Smooth muscle cell (in vitro differentiated cells): Measurements from ENCODE around the gene GP1BB. TPM values are rescaled to one million over a fixed set of nuclear protein-coding genes. Genes with fewer than 3 reads are reported as not detected.

ENCODE experiments used
- DNase-seq: peaks from one replicate; lab custom pipeline; 2025; ENCODE audit not compliant: unreplicated experiment; lab: John Stamatoyannopoulos, UW
- H2AFZ ChIP-seq: fragments of 200-600 bp; sonication (generic); 2 replicates; pipeline ENCODE4 v1.6.0; 2016; ENCODE audit warnings: antibody characterized with exemption, low read depth, mild to moderate bottlenecking
- H3F3A ChIP-seq: fragments of 200-600 bp; sonication (generic); 2 replicates; pipeline ENCODE4 v1.6.0; 2017; ENCODE audit warnings: antibody characterized with exemption, low read depth
- H3K27ac ChIP-seq: fragments of 200-600 bp; sonication (generic); 2 replicates; pipeline ENCODE4 v1.5.1; 2016; ENCODE audit warnings: low read depth, mild to moderate bottlenecking
- H3K27me3 ChIP-seq: fragments of 200-600 bp; sonication (generic); 2 replicates; pipeline ENCODE4 v1.6.1; 2016; ENCODE audit warnings: low read depth, mild to moderate bottlenecking
- H3K36me3 ChIP-seq: fragments of 200-600 bp; sonication (generic); 2 replicates; pipeline ENCODE4 v1.5.1; 2016; ENCODE audit warnings: low read depth
- H3K4me1 ChIP-seq: fragments of 200-600 bp; sonication (generic); 2 replicates; pipeline ENCODE4 v1.5.1; 2016; ENCODE audit warnings: low read depth
- H3K4me2 ChIP-seq: fragments of 200-600 bp; sonication (generic); 2 replicates; pipeline ENCODE4 v1.6.0; 2016; ENCODE audit warnings: mild to moderate bottlenecking
- H3K4me3 ChIP-seq: fragments of 200-600 bp; sonication (generic); 2 replicates; pipeline ENCODE4 v1.5.1; 2016; ENCODE audit warnings: mild to moderate bottlenecking
- H3K79me2 ChIP-seq: fragments of 200-600 bp; sonication (generic); 2 replicates; pipeline ENCODE4 v1.6.0; 2016; ENCODE audit warnings: low read depth, mild to moderate bottlenecking
- H3K9ac ChIP-seq: fragments of 200-600 bp; sonication (generic); 2 replicates; pipeline ENCODE4 v1.6.0; 2016; ENCODE audit warnings: low read depth
- H3K9me3 ChIP-seq: fragments of 200-600 bp; sonication (generic); replicated peaks from 2 replicates; pipeline ENCODE4 v1.5.1; 2016; ENCODE audit warnings: low read depth
- H4K20me1 ChIP-seq: fragments of 200-600 bp; sonication (generic); 2 replicates; pipeline ENCODE4 v1.6.0; 2016; ENCODE audit warnings: low read depth
- WGBS: methylation state at CpG from one replicate; pipeline ENCODE4 v1.1.7; 2016; ENCODE audit warnings: low lambda C conversion rate; 5-methylcytosine and 5-hydroxymethylcytosine counted together
- polyA plus RNA-seq: library from polyadenylated mRNA; unstranded; fragments of >200 nt; fragmentation: Nextera tagmentation; extraction: Ambion mirVana; gene quantifications from 2 replicates; pipeline ENCODE4 v1.2.1, GENCODE V29; 2016
- total RNA-seq: library from RNA; depleted of rRNA; stranded (reverse); fragments of >200 nt; gene quantifications from 2 replicates; pipeline ENCODE4 v1.2.3, GENCODE V29; 2014
- TF ChIP-seq, protein P1 (sequence below): fragments of 200-600 bp; sonication (generic); IDR thresholded peaks from 2 replicates; pipeline ENCODE4 v1.5.1; 2017; ENCODE audit warnings: borderline replicate concordance, mild to moderate bottlenecking, antibody characterized with exemption; ENCODE audit not compliant: insufficient read depth, poor library complexity, severe bottlenecking

GP1BB gene
- total and polyA plus RNA-seq, 2 experiments from 2014 or later, result 0.94 to 9.7 TPM

DNA sequence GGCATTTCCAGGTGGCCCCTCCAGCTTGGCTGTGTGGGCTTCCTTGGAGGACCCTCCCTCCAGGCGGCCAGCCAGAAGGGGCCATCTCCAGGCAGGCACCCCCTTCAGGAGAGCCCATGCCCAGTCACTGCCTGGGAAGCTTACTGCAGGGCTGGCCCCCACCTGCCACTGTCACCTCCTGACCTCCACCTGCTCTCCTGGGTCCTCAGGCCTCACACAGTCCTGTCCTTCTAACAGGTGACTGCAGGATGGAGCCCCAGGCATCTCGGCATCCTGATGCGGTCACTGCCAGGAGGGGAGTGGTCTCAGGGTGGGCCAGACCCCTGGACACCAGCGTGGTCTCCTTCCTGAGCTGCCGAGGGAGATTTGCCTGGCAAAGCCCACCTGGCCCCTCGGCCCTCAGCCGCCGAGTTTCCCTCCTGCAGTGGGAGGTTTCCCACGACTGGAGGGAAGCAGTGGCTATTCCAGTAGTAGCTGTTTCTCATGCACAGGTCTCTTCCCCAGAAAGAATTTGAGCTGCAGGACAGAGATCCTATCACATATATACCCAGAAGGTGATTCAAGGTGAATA is 50.2 kb downstream of the GP1BB start:
- Histone ChIP-seq H4K20me1 (no peaks in the 10 kb centered on the region), H2AFZ (no peak overlapping the region), H3K4me2 (no peak overlapping the region), H3K9me3 (no peaks in the 10 kb centered on the region), H3K27me3 (peaks cover 63% of the 10 kb centered on the region), H3K36me3 (no peaks in the 10 kb centered on the region), H3K9ac (no peak overlapping the region), H3K79me2 (no peaks in the 10 kb centered on the region), H3K4me3 (no peak overlapping the region), H3K27ac (no peak overlapping the region), H3K4me1 (no peaks in the 10 kb centered on the region), H3F3A (no peaks in the 10 kb centered on the region)
- 90% methylated on average over 9 of the region's 9 CpGs for WGBS
- TF ChIP-seq, protein P1, sequence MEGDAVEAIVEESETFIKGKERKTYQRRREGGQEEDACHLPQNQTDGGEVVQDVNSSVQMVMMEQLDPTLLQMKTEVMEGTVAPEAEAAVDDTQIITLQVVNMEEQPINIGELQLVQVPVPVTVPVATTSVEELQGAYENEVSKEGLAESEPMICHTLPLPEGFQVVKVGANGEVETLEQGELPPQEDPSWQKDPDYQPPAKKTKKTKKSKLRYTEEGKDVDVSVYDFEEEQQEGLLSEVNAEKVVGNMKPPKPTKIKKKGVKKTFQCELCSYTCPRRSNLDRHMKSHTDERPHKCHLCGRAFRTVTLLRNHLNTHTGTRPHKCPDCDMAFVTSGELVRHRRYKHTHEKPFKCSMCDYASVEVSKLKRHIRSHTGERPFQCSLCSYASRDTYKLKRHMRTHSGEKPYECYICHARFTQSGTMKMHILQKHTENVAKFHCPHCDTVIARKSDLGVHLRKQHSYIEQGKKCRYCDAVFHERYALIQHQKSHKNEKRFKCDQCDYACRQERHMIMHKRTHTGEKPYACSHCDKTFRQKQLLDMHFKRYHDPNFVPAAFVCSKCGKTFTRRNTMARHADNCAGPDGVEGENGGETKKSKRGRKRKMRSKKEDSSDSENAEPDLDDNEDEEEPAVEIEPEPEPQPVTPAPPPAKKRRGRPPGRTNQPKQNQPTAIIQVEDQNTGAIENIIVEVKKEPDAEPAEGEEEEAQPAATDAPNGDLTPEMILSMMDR, result no peak
- no peak for DNase-seq

Other genes starting within 250 kb of the GP1BB start
- 48.1 and 64.1 TPM in 2 replicates for gene UFD1, start 244.3 kb upstream of the GP1BB start, total RNA-seq
- gene UFD1, start 244.3 kb upstream of the GP1BB start, polyA plus RNA-seq, result 99.5 and 111 TPM in 2 replicates
- 9.7 and 13.7 TPM in 2 replicates for gene CDC45, start 243.6 kb upstream of the GP1BB start, total RNA-seq
- 6.6 and 9.3 TPM in 2 replicates for gene CDC45, start 243.6 kb upstream of the GP1BB start, polyA plus RNA-seq
- gene CLDN5, start 199.1 kb upstream of the GP1BB start, total RNA-seq, result not detected in 2 replicates
- 0.11 TPM in 1 of 2 replicates, not detected in the other for gene CLDN5, start 199.1 kb upstream of the GP1BB start, polyA plus RNA-seq
- 19.9 and 26.6 TPM in 2 replicates for gene SEPTIN5, start 9.0 kb upstream of the GP1BB start, total RNA-seq
- gene SEPTIN5, start 9.0 kb upstream of the GP1BB start, polyA plus RNA-seq, result 41.5 and 64.1 TPM in 2 replicates
- not detected in 2 replicates for gene TBX1, start 37.2 kb downstream of the GP1BB start, total RNA-seq
- not detected in 2 replicates for gene TBX1, start 37.2 kb downstream of the GP1BB start, polyA plus RNA-seq
- gene GNB1L, start 131.3 kb downstream of the GP1BB start, total RNA-seq, result 2.3 and 4.1 TPM in 2 replicates
- gene GNB1L, start 131.3 kb downstream of the GP1BB start, polyA plus RNA-seq, result 7.4 and 7.9 TPM in 2 replicates
- gene RTL10, start 131.3 kb downstream of the GP1BB start, total RNA-seq, result 3.8 and 7.3 TPM in 2 replicates
- 7.5 TPM in 2 replicates for gene RTL10, start 131.3 kb downstream of the GP1BB start, polyA plus RNA-seq
- 4.1 and 9.9 TPM in 2 replicates for gene COMT, start 218.2 kb downstream of the GP1BB start, total RNA-seq
- 6.2 and 34.1 TPM in 2 replicates for gene COMT, start 218.2 kb downstream of the GP1BB start, polyA plus RNA-seq
- gene TXNRD2, start 218.3 kb downstream of the GP1BB start, total RNA-seq, result 0.36 TPM in 1 of 2 replicates, not detected in the other
- 0.99 and 3.2 TPM in 2 replicates for gene TXNRD2, start 218.3 kb downstream of the GP1BB start, polyA plus RNA-seq